Activated T-cell treated with anti-CD3 and anti-CD28 coated beads for 24 hours (primary cell): ENCODE results near the gene CHORDC1.

Experiments used
- DNase-seq: peaks from one replicate; pipeline ENCODE4 v3.0.0-alpha.2; 2020; ENCODE audit warnings: low read depth

CHORDC1 gene

DNA sequence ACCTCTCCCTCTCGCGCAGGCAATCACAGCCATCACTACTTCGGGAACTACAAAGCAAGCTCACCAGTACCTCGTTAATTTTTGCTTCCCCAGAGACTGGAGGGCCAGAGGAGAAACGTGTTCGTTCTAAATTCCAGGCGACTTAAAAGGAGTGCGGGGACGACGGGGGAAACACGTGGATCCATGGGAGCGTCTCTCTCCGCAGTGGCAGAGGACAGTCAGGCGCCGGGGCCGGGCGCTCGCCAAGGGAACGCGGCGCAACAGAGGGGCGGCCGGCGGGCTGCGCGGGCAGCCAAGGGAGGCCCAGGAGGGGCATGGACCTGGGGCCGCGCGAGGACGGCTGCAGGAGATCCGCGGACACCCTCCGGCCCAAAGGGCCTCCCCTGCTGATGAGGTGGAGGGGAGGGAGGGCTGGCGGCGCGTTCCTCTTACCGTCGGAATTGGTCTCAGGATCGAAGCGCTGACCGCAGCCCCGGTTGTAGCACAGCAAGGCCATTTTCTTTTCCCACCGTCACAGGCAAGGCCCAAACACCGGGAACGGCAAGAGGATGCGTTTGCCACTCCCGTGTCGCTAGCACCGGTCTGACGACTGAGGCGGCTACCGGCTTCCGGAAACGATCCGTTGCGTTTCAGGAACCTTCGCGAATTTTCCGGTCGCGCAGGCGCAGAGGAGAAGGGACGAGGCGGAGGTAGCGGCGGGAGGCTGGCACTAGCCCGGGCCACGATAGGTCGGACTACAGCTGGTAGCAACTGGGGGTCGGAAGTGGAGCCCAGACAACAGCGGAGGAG, at the start of gene CHORDC1:
TSS of gene CHORDC1 (minus strand) at position 591 of the 789 bp plus-strand sequence. CDS start at position 496, 95 bp downstream.
- DNase-seq, result peak; percentile 95

- DNase-seq, result no peak
Measured at GRCh38 chr11:90257158-90257525, 34.3 kb upstream of the CHORDC1 start.

DNA sequence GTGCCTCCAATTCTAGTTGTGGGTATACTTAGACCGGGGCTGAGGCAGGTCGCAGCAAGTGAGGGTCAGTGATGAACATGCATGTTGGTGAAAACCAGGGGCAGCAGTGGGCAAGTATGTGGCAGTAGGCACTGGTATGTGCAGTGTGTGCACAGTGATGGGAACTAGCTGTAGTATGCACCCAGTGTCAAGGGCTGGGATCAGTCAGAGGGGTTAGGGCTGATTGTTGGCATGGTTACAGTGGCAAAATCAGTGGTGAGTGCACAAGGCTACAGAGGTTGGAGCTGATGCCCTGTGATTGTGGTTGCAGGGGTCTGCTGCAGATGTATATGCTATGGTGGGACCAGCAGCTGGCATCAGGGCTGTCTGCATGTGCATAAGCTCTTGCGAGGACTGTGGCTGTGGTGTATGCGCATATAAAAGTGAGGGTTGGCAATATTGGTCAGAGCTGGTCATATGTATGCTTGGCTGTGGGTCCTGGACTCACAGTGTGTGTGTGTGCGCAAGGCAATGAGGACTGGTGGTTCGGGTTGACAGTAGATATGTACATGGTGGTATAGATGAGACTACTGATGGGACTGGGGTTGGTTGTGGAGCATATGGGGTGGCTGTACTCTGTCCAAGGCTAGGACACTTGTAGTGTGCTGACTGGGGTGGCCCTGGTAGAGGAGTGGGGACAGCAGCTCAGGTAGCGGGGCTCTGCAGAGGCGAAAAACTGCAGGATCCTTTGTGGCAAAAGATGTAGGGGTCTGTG, 33.7 kb upstream of the CHORDC1 start:
- no peak for DNase-seq

DNA sequence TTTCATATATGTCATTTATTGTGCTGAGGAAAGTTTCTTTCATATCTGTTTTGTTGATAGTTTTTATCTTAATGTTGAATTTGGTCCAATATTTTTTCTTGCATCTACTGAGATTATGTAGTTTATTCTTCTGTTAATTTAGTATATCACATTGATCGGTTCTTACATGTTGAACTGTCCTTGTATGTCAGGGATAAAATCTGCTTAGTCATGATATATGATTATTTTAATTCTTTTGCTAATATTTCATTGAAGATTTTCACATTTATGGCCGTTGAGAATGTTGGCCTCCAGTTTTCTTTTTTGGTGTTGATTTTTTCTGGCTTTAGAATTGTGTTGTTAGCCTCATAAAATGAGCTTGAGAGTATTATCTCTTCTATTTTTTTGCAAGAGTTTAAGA, 31.2 kb upstream of the CHORDC1 start:
- DNase-seq, result no peak

- no peak for DNase-seq
Measured at GRCh38 chr11:90252053-90252452, 29.2 kb upstream of the CHORDC1 start.

DNA sequence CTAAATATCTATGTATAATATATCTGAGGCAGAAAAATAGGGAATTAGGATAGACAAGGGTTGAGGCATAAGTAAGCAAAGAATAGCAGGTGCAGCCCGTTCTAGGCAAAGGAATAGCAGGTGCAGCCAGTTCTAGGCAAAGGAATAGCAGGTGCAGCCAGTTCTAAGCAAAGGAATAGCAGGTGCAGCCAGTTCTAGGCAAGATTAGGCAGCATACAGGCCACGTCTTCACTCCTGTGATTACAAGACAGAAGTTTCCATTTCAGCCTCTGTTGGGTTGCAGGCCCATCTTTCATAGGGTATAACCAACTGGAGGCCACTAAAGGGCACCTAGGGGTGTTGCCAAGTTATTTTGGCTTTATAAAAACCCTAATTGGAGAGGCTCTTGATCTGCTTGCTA, 28.8 kb upstream of the CHORDC1 start:
- DNase-seq, result no peak

- no peak for DNase-seq
Measured at GRCh38 chr11:90250970-90251369, 28.1 kb upstream of the CHORDC1 start.

DNA sequence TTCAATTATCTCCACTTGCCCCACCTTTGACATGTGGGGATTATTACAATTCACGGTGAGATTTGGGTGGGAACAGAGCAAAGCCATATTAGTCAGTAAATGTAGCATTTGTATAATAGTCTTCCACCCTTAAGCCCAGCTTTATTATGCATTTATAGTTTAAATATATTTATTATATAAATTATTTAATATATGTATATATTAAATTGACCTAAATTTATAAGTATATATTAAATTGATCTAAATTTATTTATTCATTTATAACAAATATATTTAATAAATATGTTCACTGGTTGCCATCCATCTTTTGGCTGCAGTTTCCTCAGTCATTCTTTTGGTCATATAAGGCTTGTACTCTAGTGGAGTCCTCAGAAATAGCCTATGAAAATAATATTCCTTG, 23.6 kb upstream of the CHORDC1 start:
- DNase-seq, result no peak

- DNase-seq, result no peak
Measured at GRCh38 chr11:90243534-90243933, 20.7 kb upstream of the CHORDC1 start.

- DNase-seq, result no peak
Measured at GRCh38 chr11:90242894-90243416, 20.1 kb upstream of the CHORDC1 start.

- no peak for DNase-seq
Measured at GRCh38 chr11:90241414-90241813, 18.6 kb upstream of the CHORDC1 start.

DNA sequence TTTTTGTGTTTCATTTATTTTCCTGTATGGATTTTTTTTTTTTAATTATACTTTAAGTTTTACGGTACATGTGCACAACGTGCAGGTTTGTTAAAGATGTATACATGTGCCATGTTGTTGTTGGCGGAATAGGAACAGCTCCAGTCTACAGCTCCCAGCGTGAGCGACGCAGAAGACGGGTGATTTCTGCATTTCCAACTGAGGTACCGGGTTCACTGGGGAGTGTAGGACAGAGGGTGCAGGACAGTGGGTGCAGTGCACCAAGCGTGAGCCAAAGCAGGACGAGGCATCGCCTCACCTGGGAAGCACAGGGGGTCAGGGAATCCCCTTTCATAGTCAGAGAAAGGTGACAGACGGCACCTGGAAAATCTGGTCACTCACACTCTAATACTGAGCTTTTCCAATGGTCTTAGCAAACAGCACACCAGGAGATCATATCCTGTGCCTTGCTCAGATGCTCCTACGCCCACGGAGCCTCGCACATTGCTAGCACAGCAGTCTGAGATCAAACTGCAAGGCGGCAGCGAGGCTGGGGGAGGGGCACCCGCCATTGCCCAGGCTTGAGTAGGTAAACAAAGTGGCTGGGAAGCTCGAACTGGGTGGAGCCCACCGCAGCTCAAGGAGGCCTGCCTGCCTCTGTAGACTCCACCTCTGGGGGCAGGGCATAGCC, 17.3 kb upstream of the CHORDC1 start:
- peak; percentile 15 for DNase-seq

GRCh38 chr11:90237004-90237403, 14.2 kb upstream of the CHORDC1 start:
- DNase-seq, result no peak

DNA sequence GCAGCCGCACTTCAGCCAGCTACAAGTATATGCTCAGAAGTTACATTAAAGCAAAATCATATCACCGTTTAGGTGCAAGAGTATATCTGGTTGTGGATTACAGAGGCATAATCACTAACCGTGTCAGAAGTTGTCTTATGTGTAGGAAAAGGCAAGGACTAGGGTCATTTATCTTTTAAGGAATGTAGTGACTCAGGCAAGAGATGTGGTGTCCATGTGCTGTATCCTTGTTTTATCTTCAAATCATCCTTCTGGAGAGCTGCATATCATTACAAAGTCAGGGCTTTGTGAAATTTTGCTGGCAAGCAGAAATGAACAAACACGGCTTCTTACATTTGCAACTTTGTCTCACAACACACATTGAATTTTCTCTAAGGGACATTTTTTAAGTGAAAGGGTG, 12.7 kb upstream of the CHORDC1 start:
- no peak for DNase-seq

DNA sequence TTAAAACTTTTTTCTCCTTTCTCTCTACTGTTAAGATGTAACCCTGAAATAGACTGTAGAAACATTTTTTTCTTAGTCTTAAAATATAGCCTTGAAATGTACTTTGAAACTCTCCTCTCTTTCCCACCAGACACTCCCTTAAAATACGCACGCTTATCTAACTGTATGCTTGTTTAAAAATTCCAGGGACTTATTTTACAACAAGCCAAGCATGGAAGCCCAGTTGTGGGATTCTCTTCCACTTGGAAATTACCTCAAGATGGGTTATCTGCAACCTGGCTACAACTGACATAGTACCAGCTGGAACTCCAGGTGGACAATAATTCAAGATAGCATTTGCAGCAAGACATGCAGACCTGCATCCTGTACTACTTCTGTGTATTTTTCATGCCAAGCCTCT, 12.1 kb upstream of the CHORDC1 start:
- DNase-seq, result no peak

DNA sequence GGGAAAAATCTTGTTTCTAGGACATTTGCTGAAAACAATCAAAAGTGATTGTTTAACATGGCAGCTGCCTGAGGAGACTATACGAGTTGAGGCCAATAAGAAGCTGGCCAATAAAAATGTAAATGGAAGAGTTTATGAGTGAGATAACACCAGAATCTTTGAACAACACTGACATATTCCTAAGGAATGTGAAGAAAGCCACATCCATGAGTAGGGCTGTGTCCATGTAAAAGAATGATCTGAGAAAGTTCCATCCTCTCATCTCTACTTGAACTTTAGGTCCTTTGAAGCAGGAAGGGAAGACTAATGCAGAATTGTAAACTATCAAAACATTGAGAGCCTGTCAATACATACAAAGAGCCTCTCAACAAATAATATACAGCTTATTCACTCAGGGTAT, 6.9 kb upstream of the CHORDC1 start:
- no peak for DNase-seq

DNA sequence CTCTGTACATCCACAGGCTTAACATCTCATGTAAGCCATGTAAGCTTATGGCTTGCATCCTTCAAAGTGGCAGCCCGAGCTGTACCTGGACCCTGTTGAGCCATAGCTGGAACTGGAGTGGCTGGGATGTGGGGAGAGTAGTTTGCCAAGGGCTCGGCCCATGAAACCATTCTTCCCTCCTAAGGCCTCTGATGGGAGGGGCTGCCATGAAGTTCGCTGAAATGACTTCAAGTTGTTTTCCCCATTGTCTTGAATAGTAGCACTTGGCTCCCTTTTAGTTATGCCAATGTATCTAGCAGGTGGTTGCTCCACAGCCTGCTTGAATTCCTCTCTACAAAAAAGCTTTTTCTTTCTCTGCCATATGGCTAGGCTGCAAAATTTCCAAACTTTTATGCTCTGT, 5.2 kb upstream of the CHORDC1 start:
- DNase-seq, result no peak

DNA sequence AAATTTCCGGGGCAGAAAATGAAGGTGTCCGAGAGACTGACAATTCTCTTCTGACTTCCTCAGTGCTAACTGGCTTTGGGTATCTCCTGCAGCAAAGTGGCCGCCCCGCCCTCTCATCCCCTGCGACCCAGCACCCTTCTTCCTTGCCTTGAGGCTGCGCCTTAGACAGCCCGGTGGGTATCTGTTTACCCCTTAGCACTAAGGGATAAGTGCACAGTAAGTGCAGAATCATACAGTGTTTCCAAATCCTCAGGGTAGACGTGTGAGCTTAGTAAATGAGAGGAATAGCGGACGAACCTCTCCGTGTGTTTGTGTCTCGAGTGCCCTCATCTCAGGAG, 368 bp upstream of the CHORDC1 start:
- DNase-seq, result no peak

DNA sequence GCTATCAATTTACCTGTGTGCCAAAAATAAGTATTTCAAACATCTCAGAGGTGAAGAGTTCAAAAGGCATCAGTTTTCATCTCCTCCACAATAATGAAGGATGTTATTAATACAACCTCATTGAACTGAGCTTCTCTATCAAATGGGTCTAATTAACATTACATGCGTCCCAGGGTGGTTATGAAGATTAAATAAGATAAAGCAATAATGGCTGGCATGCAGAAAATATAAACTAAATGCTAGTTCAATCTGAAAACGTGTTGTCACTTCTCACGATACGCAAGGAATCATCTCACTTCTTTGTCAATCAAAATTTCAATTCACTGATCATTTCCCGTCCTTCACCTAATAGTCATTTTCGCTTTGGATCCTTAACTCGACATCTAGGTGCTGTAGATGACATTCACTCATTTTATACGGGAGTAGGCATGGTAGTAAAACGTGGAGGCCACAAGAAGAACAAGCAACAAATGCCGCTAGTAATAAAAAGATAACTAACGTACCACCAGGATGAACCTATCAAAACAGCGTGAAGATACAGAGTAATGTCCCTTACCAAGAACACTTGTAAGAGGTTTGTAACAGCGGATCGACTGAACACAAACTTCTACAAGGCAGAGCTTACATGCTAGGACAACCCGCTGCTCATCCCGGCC, 918 bp downstream of the CHORDC1 start:
- DNase-seq, result no peak

DNA sequence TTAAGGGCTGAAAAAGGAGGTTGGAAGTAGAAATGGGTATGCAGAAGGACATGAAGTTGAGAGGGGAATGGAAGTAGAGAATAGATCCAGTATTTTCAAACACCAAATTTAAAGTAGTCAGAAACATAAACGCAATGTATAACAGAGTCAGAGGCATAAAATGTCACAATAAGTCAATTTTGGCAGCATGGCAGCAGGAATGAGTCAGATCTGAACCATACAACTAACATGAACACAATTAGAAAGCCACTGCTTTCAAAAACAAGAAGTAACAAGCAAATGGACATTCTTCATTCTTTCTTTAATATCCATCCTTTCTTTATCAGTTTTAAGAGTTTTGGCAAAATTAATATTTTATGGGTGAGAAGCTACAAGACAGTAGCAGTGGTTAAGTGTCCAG, 2.5 kb downstream of the CHORDC1 start:
- DNase-seq, result no peak

- DNase-seq, result no peak
Measured at GRCh38 chr11:90219438-90219837, 3.4 kb downstream of the CHORDC1 start.

DNA sequence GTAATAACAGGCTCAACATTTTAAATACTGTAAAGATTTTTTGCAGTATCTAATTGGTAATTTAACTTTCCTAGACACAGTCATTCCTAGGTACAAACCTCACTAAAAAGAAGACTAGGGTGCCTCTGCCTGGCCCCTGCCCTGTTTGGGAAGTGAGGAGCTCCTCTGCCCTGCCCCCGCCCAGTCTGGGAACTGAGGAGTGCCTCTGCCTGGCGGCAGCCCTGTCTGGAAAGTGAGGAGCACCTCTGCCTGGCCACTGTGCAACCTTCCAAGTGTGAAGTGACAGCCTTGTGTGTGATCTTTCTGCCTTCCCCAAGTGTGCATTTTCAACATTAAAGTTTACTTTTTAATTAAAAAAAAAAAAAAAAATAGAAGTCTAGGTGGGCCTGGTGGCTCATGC, 4.2 kb downstream of the CHORDC1 start:
- DNase-seq, result no peak
